ENCODE data around the gene VSNL1.
A peak's percentile ranks its signal among the peaks of the same experiment; 100 is the strongest.

VSNL1 gene

DNA sequence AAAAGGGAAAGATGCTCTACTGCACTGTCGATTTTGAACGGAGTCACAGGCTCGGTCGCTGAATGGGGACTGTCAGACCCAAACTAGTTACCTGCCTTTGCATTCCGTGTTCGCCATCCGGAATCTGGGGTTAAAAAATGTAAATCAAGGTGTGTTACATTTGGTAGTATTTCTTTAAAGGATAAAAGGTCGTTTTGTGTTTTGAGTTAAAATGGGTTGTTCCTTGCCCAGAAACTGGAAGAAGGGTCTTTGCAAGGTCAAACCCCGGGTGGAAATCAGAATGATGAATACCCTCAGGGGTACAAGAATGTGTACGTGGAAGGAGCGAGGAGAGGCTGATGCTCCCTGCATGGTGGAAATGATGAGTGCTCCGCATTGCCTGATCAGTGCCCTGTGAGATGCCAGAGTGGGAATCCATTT lies 1.0 kb downstream of the VSNL1 start:
- DNase-seq (ENCODE audit: low read depth): peak; percentile 24
- TF ChIP-seq, protein P1, sequence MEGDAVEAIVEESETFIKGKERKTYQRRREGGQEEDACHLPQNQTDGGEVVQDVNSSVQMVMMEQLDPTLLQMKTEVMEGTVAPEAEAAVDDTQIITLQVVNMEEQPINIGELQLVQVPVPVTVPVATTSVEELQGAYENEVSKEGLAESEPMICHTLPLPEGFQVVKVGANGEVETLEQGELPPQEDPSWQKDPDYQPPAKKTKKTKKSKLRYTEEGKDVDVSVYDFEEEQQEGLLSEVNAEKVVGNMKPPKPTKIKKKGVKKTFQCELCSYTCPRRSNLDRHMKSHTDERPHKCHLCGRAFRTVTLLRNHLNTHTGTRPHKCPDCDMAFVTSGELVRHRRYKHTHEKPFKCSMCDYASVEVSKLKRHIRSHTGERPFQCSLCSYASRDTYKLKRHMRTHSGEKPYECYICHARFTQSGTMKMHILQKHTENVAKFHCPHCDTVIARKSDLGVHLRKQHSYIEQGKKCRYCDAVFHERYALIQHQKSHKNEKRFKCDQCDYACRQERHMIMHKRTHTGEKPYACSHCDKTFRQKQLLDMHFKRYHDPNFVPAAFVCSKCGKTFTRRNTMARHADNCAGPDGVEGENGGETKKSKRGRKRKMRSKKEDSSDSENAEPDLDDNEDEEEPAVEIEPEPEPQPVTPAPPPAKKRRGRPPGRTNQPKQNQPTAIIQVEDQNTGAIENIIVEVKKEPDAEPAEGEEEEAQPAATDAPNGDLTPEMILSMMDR (IDR thresholded peaks at IDR 0.05; ENCODE audit: insufficient read depth, low read depth, low read length, missing control alignments): no peak
- H3K4me3 ChIP-seq (ENCODE audit: low read length): peak overlapping the region; percentile 84

DNA sequence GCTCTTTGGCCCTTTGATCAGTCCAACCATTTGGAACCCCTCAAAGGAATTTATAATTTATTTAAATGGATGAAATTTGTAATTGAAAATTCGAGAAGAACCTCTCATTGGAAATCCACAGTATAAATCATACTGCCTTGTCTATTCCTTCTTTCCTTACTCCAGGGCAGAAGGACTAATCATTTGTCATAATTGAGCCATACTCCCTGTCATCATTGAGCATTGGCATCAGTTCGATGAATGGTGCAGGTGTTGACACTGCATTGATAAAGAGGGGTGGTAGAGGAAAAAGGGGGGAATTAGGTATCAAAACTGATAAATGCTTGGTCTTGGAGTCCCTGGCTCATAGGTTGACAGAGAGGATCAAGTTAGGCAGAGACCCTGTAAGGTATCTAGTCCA lies 2.0 kb downstream of the VSNL1 start:
- TF ChIP-seq, protein P1 (IDR thresholded peaks at IDR 0.05; ENCODE audit: insufficient read depth, low read depth, low read length, missing control alignments): no peak
- peak overlapping the region; percentile 84 for H3K4me3 ChIP-seq (ENCODE audit: low read length)
- DNase-seq (ENCODE audit: low read depth): peak; percentile 56

DNA sequence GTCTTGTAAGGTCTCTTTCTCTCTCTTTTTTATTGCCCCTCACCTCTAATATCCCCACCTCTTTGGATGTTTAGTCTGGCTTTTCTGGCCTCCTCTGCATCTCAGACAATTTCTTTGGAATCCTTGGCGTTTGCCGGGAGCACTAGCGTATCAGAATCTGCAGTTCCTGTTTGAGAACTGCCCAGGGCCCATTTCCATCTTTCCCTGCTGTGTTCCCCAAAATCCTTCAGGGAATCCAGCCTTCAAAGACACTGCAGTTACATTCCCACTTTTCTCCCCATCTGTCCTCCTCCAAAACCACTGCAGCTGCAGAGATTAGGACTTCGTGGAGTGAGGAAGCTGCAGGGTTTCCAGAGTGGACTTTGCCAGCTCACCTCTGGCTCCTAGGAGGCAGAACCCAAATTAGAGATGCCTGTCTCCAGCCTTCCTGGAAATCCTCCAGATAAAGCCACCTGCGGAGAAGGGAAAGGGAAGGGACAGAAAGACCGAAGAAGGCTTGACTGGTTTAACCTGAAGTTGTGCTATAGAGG lies 2.7 kb downstream of the VSNL1 start:
- DNase-seq (ENCODE audit: low read depth): no peak
- TF ChIP-seq, protein P1 (IDR thresholded peaks at IDR 0.05; ENCODE audit: insufficient read depth, low read depth, low read length, missing control alignments): no peak
- peak overlapping the region; percentile 7 for H3K4me3 ChIP-seq (ENCODE audit: low read length)

DNA sequence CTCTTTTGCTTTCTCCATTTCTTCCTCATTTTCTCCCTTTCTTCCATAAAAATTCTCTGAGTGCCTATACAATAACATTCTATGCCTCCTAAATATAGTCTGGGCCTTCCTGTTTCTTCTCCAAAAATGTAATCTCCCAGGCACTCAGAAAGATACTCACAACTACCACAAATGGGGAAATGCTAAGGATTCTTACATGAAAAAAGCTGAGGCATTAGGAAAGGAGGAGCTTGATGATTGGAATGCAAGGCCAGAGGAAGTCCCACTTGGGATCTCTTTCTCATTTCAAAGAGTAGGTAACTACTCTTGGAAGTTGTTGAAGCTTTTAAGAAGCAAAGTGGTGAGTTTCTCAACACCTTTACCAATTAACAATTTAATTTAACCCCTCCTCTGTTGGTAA lies 3.4 kb downstream of the VSNL1 start:
- TF ChIP-seq, protein P1 (IDR thresholded peaks at IDR 0.05; ENCODE audit: insufficient read depth, low read depth, low read length, missing control alignments): no peak
- H3K4me3 ChIP-seq (ENCODE audit: low read length): no peak overlapping the region
- peak; percentile 29 for DNase-seq (ENCODE audit: low read depth)

DNA sequence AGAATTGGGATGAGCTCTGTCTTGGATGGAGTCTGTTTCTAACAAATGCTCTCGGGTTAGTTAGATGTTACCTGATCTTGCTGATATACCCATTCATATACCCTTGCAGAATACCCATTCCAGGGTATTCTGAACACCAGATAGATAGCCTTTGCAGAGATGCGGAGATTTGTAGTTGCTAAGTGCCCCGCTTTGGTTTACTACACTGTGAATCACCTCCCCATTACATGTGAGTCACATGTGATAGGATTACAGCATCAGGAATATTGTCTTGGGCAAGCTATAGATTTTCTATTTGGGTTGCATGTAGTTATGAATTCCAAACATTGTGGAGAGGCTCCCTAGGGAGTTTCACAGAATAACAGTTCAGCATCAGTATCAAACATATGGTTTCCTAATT lies 3.8 kb downstream of the VSNL1 start:
- no peak overlapping the region for H3K4me3 ChIP-seq (ENCODE audit: low read length)
- DNase-seq (ENCODE audit: low read depth): peak; percentile 88
- TF ChIP-seq, protein P1 (IDR thresholded peaks at IDR 0.05; ENCODE audit: insufficient read depth, low read depth, low read length, missing control alignments): no peak

DNA sequence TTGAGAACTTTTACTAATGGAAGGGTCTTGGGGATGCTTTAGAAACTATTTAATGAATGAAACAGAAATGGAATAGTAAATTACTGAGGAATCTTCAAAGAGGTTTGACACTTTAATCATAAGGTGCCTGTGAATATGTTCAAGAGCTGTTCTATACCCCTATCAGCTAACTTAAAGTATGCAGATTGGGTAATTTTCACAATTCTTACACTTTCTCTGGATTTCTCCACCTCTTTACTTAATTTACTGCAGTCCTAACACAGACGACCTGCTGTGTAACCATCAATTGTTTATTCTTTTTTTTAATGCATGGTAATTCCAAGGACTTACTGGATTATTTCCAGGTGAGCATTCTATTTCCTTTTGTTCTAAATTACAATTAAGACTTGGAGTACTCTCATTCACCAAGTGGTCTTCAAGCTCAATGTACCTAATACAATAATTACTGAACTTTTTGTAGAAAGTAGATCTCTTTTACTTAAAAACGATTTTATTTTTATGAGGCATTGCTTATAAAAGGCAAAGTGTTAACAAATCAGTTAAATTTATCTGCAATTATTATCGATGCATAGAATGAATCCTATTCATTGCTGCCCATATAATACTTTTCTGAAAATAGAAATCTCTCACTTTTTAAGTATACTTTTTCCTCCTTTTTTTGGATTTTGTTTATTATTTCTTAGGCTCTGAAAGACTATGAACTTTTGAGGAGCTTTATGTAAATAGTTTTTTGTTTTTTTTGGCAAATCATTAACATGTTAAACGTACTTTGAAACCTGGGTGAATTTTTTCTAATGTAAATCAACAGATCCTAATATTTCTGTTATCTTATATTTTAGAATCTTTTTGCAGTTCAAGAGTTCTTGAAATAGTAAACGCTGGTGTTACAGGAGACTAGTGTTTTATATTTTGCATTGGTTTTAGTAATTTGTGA lies 5.5 kb downstream of the VSNL1 start:
- TF ChIP-seq, protein P1 (IDR thresholded peaks at IDR 0.05; ENCODE audit: insufficient read depth, low read depth, low read length, missing control alignments): no peak
- DNase-seq (ENCODE audit: low read depth): no peak
- no peak overlapping the region for H3K4me3 ChIP-seq (ENCODE audit: low read length)
